ENCODE measurements around the gene MVK.

Gene MVK

GRCh38 chr12:109535231-109535862 lies 38.2 kb upstream of the MVK start:
- no peak overlapping the region for H3K4me2 ChIP-seq (ENCODE audit: low read depth, low read length, poor library complexity, severe bottlenecking)
- no peaks in the 10 kb centered on the region for H3K27me3 ChIP-seq (ENCODE audit: insufficient read depth, low read length, poor library complexity, severe bottlenecking)
- no peaks in the 10 kb centered on the region for H3F3A ChIP-seq (ENCODE audit: low read depth)
- H3K9ac ChIP-seq (ENCODE audit: low read depth, low read length, poor library complexity, severe bottlenecking), result no peak overlapping the region
- no peaks in the 10 kb centered on the region for H3K9me2 ChIP-seq (replicated peaks; ENCODE audit: low read depth, low read length)
- no peaks in the 10 kb centered on the region for H4K20me1 ChIP-seq (ENCODE audit: insufficient read depth, low read length, poor library complexity, severe bottlenecking)
- H3K79me2 ChIP-seq (ENCODE audit: insufficient read depth, low read length), result no peaks in the 10 kb centered on the region
- TF ChIP-seq CTCF (conservative IDR thresholded peaks at IDR 0.05; ENCODE audit: low read length), result no peak
- no peak for TF ChIP-seq EZH2phosphoT487 (IDR thresholded peaks at IDR 0.05; ENCODE audit: borderline replicate concordance)
- H3K36me3 ChIP-seq (ENCODE audit: insufficient read depth, low read length), result peaks cover 7% of the 10 kb centered on the region; the same call in 1 of the 2 replicates
- H3K4me1 ChIP-seq (ENCODE audit: insufficient read depth, low read length, poor library complexity, severe bottlenecking), result no peaks in the 10 kb centered on the region
- H2AFZ ChIP-seq (ENCODE audit: low read length), result no peak overlapping the region
- no peaks in the 10 kb centered on the region for H3K9me3 ChIP-seq (ENCODE audit: insufficient read depth, low read depth, low read length)
- H3K4me3 ChIP-seq (ENCODE audit: low read length, poor library complexity, severe bottlenecking), result no peak overlapping the region

GRCh38 chr12:109535863-109536250 lies 37.7 kb upstream of the MVK start:
- TF ChIP-seq CTCF (conservative IDR thresholded peaks at IDR 0.05; ENCODE audit: low read length), result no peak
- TF ChIP-seq EZH2phosphoT487 (IDR thresholded peaks at IDR 0.05; ENCODE audit: borderline replicate concordance), result no peak
- H3F3A ChIP-seq (ENCODE audit: low read depth), result no peaks in the 10 kb centered on the region

GRCh38 chr12:109537136-109537535 lies 36.5 kb upstream of the MVK start:
- no peak for TF ChIP-seq EZH2phosphoT487 (IDR thresholded peaks at IDR 0.05; ENCODE audit: borderline replicate concordance)
- TF ChIP-seq CTCF (conservative IDR thresholded peaks at IDR 0.05; ENCODE audit: low read length), result no peak
- Histone ChIP-seq H3F3A (ENCODE audit: low read depth) (no peaks in the 10 kb centered on the region), H3K36me3 (ENCODE audit: insufficient read depth, low read length) (no peaks in the 10 kb centered on the region), H3K27me3 (ENCODE audit: insufficient read depth, low read length, poor library complexity, severe bottlenecking) (no peaks in the 10 kb centered on the region), H3K9me2 (replicated peaks; ENCODE audit: low read depth, low read length) (no peaks in the 10 kb centered on the region), H3K9ac (ENCODE audit: low read depth, low read length, poor library complexity, severe bottlenecking) (no peak overlapping the region), H3K9me3 (ENCODE audit: insufficient read depth, low read depth, low read length) (no peaks in the 10 kb centered on the region), H2AFZ (ENCODE audit: low read length) (no peak overlapping the region), H3K79me2 (ENCODE audit: insufficient read depth, low read length) (no peaks in the 10 kb centered on the region), H4K20me1 (ENCODE audit: insufficient read depth, low read length, poor library complexity, severe bottlenecking) (no peaks in the 10 kb centered on the region), H3K4me3 (ENCODE audit: low read length, poor library complexity, severe bottlenecking) (no peak overlapping the region), H3K4me2 (ENCODE audit: low read depth, low read length, poor library complexity, severe bottlenecking) (no peak overlapping the region), H3K4me1 (ENCODE audit: insufficient read depth, low read length, poor library complexity, severe bottlenecking) (no peaks in the 10 kb centered on the region)

More at GRCh38 chr12:109535863-109536250, 37.7 kb upstream of the MVK start:
- Histone ChIP-seq H3K4me1 (ENCODE audit: insufficient read depth, low read length, poor library complexity, severe bottlenecking) (no peaks in the 10 kb centered on the region), H2AFZ (ENCODE audit: low read length) (no peak overlapping the region), H3K9me2 (replicated peaks; ENCODE audit: low read depth, low read length) (no peaks in the 10 kb centered on the region), H3K9me3 (ENCODE audit: insufficient read depth, low read depth, low read length) (no peaks in the 10 kb centered on the region), H3K4me3 (ENCODE audit: low read length, poor library complexity, severe bottlenecking) (no peak overlapping the region), H4K20me1 (ENCODE audit: insufficient read depth, low read length, poor library complexity, severe bottlenecking) (no peaks in the 10 kb centered on the region), H3K79me2 (ENCODE audit: insufficient read depth, low read length) (no peaks in the 10 kb centered on the region), H3K4me2 (ENCODE audit: low read depth, low read length, poor library complexity, severe bottlenecking) (no peak overlapping the region), H3K36me3 (ENCODE audit: insufficient read depth, low read length) (peaks cover 2% of the 10 kb centered on the region; the same call in 1 of the 2 replicates), H3K9ac (ENCODE audit: low read depth, low read length, poor library complexity, severe bottlenecking) (no peak overlapping the region), H3K27me3 (ENCODE audit: insufficient read depth, low read length, poor library complexity, severe bottlenecking) (no peaks in the 10 kb centered on the region)
